PC-3 (cell line): Measurements from ENCODE around the gene KLRC3. TPM values are rescaled to one million over a fixed set of nuclear protein-coding genes. Genes with fewer than 3 reads are reported as not detected.

ENCODE experiments used
- ATAC-seq: fragments of 200-7000 bp; cut with Tn5 transposase; 2 replicates; pipeline ENCODE4 v1.9.1; 2020; ENCODE audit warnings: mild to moderate bottlenecking, moderate library complexity
- BruUV-seq: library from RNA; stranded (reverse); fragments of 400-500 nt; replicated peaks from 2 replicates; lab custom pipeline; 2021; lab: Mats Ljungman, UMichigan
- CTCF ChIA-PET: fragments of 300-600 bp; sonication (Branson Sonifier 250); formaldehyde crosslinking; loops from one replicate; lab custom pipeline; 2022; ENCODE audit warnings: antibody characterized with exemption; lab: Charles Lee
- POLR2A ChIA-PET: fragments of 300-600 bp; sonication (Branson Sonifier 250); formaldehyde crosslinking; loops from one replicate; lab custom pipeline; 2022; ENCODE audit warnings: antibody characterized with exemption; ENCODE audit not compliant: unreplicated experiment; lab: Charles Lee
- DNase-seq: peaks from one replicate; pipeline ENCODE4 v3.0.0-alpha.2; 2015
- H2AFZ ChIP-seq: fragments of 300-600 bp; sonication (generic); 2 replicates; pipeline ENCODE4 v1.6.0; 2016; ENCODE audit warnings: antibody characterized with exemption, low read length
- H3F3A ChIP-seq: fragments of 300-600 bp; sonication (generic); one replicate; pipeline ENCODE4 v1.6.0; 2017; ENCODE audit warnings: antibody characterized with exemption, low read length, control low read depth, mild to moderate bottlenecking; ENCODE audit not compliant: unreplicated experiment
- H3K27ac ChIP-seq: fragments of 300-600 bp; sonication (generic); 2 replicates; pipeline ENCODE4 v1.5.1; 2016; ENCODE audit warnings: mild to moderate bottlenecking, low read length
- H3K27me3 ChIP-seq: fragments of 300-600 bp; sonication (generic); 2 replicates; pipeline ENCODE4 v1.6.1; 2016; ENCODE audit warnings: low read length, mixed read lengths
- H3K36me3 ChIP-seq: fragments of 300-600 bp; sonication (generic); 2 replicates; pipeline ENCODE4 v1.6.1; 2016; ENCODE audit warnings: low read depth, mixed run types, low read length, mixed read lengths
- H3K4me1 ChIP-seq: fragments of 300-600 bp; sonication (generic); 2 replicates; pipeline ENCODE4 v1.5.1; 2016; ENCODE audit warnings: low read length; ENCODE audit not compliant: insufficient read depth
- H3K4me2 ChIP-seq: fragments of 300-600 bp; sonication (generic); 2 replicates; pipeline ENCODE4 v1.6.0; 2016; ENCODE audit warnings: low read length
- H3K4me3 ChIP-seq: fragments of 300-600 bp; sonication (generic); 2 replicates; pipeline ENCODE4 v1.5.1; 2016; ENCODE audit warnings: mild to moderate bottlenecking, low read length, mixed read lengths
- H3K79me2 ChIP-seq: fragments of 300-600 bp; sonication (generic); 2 replicates; pipeline ENCODE4 v1.6.1; 2017; ENCODE audit warnings: low read length, mixed read lengths
- H3K9ac ChIP-seq: fragments of 300-600 bp; sonication (generic); 2 replicates; pipeline ENCODE4 v1.6.0; 2016; ENCODE audit warnings: mild to moderate bottlenecking, low read length
- H3K9me2 ChIP-seq: fragments of 300-600 bp; sonication (generic); replicated peaks from 2 replicates; pipeline ENCODE4 v1.6.1; 2016; ENCODE audit warnings: mixed run types, low read length, mixed read lengths
- H3K9me3 ChIP-seq: fragments of 300-600 bp; sonication (generic); 2 replicates; pipeline ENCODE4 v1.6.1; 2016; ENCODE audit warnings: low read length, mixed read lengths
- H4K20me1 ChIP-seq: fragments of 300-600 bp; sonication (generic); 2 replicates; pipeline ENCODE4 v1.6.1; 2016; ENCODE audit warnings: low read length, mixed read lengths
- CTCF ChIP-seq: fragments of 300-600 bp; sonication (generic); conservative IDR thresholded peaks from 2 replicates; pipeline ENCODE4 v1.5.1; 2017; ENCODE audit warnings: antibody characterized with exemption, low read depth, mild to moderate bottlenecking, low read length
- EZH2 ChIP-seq: fragments of 300-600 bp; sonication (generic); IDR thresholded peaks from one replicate; pipeline ENCODE4 v1.6.1; 2017; ENCODE audit warnings: antibody characterized with exemption, mild to moderate bottlenecking, low read length; ENCODE audit not compliant: unreplicated experiment
- EZH2phosphoT487 ChIP-seq: fragments of 300-600 bp; sonication (generic); IDR thresholded peaks from 2 replicates; pipeline ENCODE4 v1.6.1; 2018; ENCODE audit warnings: mild to moderate bottlenecking, antibody characterized with exemption, low read length, borderline replicate concordance
- intact Hi-C: fragments of 100-400 bp; cut with micrococcal nuclease; formaldehyde crosslinking; loops from 2 replicates; pipeline ENCODE4 v1.9.0; 2023
- total RNA-seq: library from RNA; depleted of rRNA; stranded (reverse); fragments of >200 nt; gene quantifications from 2 replicates; pipeline ENCODE4 v1.2.3, GENCODE V29; 2014

The KLRC3 gene
- total RNA-seq, 1 experiment from 2014 or later: not detected

DNA sequence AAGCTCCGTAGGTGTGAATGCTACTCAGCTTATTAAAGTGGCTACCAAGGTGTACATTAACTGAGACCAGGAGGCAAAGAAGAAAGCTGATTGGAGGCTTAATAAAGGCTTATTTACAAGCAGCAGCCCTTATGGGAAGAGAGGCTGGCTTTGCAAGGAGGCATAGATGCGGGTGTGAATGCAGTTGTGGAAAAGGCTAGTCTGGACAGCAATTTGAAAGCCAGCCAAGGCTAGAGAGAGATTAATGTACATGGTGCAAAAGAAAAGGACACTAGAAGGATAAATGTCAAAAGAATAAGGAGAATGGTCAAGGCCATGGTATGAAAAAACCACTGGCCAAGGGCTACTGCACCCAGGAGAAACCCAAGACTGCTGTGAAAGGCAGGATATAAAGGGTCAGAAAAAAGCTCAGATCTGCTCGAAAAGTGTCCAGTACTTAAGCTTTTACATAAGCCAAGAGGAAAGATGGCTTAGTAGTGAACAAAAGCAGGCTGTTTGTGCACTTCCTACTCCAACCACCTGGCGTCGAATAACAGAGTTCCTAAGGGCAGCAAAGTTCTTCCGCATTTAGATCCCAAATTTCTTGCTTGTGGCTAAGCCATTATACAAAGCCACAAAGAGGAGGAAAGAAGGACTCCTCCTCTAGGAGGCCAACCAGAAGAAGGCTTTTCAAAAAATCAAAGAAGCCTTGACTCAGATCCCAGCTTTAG is 54.5 kb downstream of the KLRC3 start:
- Histone ChIP-seq H2AFZ (peak overlapping the region; percentile 79), H3K4me2 (peak overlapping the region; percentile 93), H3K4me3 (peak overlapping the region; percentile 74), H3K9me2 (no peaks in the 10 kb centered on the region), H3K9me3 (no peaks in the 10 kb centered on the region), H3F3A (peaks cover 5% of the 10 kb centered on the region), H3K79me2 (no peaks in the 10 kb centered on the region), H3K36me3 (no peaks in the 10 kb centered on the region), H3K27ac (peak overlapping the region; percentile 65), H3K9ac (peak overlapping the region; percentile 61; the same call in 1 of the 2 replicates), H3K27me3 (no peaks in the 10 kb centered on the region), H3K4me1 (peaks cover 46% of the 10 kb centered on the region), H4K20me1 (no peaks in the 10 kb centered on the region)
- peak; percentile 28 for DNase-seq
- no TSS peak for BruUV-seq
- TF ChIP-seq EZH2 (no peak), EZH2phosphoT487 (no peak), CTCF (no peak; the same call in 1 of the 2 replicates)
- intact Hi-C loops: loop anchor here (2.0 to 10.0 kb wide), 4 partner anchors 29 to 351 kb away; partner anchors contain the start of gene EIF2S3B
- ChIA-PET CTCF (interaction anchor here (1.0 to 1.9 kb wide), 4 partner anchors 30 to 196 kb away, joined by 3 to 10 read pairs (median 4); no protein-coding TSS in a partner anchor), POLR2A (no interaction called here)
- no peak; the same call in 1 of the 2 replicates for ATAC-seq

DNA sequence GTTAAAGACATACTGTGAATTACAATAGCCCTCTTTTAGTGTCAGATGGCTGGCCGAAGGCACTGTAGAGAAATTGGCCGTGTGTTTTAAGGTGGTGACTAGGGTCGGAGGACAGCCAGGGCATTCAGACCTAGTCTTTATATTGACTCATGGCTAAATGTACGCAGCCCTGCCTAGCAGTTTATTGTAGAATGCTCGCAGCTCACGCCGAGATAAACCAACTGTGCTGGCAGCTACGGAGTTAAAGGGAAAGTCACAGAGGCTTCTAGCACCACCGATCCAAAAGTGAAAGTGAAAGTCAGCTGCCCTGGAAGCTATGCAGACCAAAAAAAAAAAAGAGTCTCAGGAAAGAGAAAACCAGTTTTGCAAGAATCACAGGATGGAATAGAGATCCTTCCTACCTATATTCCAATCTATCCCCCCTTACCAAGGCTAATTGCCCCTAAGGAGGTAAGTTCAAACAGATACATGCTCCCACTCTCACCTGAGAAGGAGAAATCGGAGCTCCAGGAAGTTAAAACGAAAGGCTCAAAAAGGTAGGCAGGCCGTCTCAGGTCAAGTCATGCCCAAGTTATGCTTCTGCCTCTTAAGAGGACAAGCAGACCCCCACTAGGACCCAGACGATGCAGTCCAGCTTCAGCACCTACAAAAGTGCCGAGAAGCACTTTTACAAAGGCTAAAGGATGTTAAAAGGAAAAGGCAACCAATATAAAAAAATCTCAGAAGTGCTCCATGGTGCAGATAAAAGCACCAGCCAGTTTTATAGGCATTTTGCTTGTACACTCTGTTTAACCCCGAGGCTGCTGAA is 55.4 kb downstream of the KLRC3 start:
- H3K9ac ChIP-seq: peak overlapping the region; percentile 61
- H3K4me3 ChIP-seq: peak overlapping the region; percentile 74
- no peaks in the 10 kb centered on the region for H3K9me2 ChIP-seq
- H3K79me2 ChIP-seq: no peaks in the 10 kb centered on the region
- peak overlapping the region; percentile 65 for H3K27ac ChIP-seq
- peak; percentile 32 for ATAC-seq
- no peaks in the 10 kb centered on the region for H4K20me1 ChIP-seq
- peaks cover 49% of the 10 kb centered on the region for H3K4me1 ChIP-seq
- TSS peak; percentile 28 for BruUV-seq
- H3K4me2 ChIP-seq: peak overlapping the region; percentile 93
- H3K36me3 ChIP-seq: no peaks in the 10 kb centered on the region
- intact Hi-C loops: loop anchor here (1.0 to 10.0 kb wide), 5 partner anchors 30 to 352 kb away; partner anchors contain the start of gene EIF2S3B
- no peaks in the 10 kb centered on the region for H3K9me3 ChIP-seq
- H2AFZ ChIP-seq: peak overlapping the region; percentile 79
- H3K27me3 ChIP-seq: no peaks in the 10 kb centered on the region
- ChIA-PET POLR2A (no interaction called here), CTCF (interaction anchor here (1.0 to 1.2 kb wide), 3 partner anchors 31 to 194 kb away, joined by 3 to 4 read pairs (median 3); no protein-coding TSS in a partner anchor)
- TF ChIP-seq CTCF (no peak), EZH2phosphoT487 (no peak), EZH2 (no peak)
- DNase-seq: peak; percentile 79
- H3F3A ChIP-seq: peaks cover 5% of the 10 kb centered on the region
